ENCODE measurements around the gene TYK2.
"Not testable (repeated sequence)": the region's sequence is repeated elsewhere in the genome, so short reads cannot be mapped to it uniquely, and the experiment has no call there.

The TYK2 gene

DNA sequence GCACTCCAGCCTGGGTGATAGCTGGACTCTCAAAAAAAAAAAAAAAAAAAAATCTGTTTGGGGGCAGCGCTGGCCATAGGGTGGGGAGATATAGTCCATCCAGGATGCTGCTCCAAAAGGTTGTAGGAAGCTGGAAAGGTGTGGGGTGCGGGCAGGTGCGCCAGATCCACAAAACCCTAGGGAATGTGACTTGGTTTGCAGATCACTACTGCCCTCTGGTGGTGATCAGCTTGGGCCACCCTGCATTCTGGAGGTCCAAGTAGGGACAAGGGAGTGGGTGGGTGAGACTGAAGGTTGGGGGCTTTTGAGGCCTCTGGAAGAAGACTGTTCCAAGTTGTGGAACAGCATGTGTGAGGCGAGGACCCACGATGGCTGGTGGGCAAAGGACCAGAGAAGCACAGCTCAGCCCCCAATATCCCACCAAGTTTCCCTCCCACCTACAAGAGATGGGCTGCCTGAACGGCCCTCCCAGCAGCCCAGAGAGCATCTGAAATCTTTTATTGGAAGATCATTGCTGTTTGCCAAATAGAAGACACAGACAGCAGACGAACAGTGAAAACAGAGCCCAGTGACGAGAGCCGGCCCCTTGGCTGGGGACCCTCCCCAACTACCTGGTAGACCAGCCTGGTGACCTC is 10.4 kb upstream of the TYK2 start:
- Histone ChIP-seq H3K27me3 (replicated peaks; ENCODE audit: control insufficient read depth, insufficient read depth, low read length) (no peaks in the 10 kb centered on the region), H3K36me3 (ENCODE audit: control insufficient read depth, insufficient read depth, low read length, severe bottlenecking) (peaks cover 44% of the 10 kb centered on the region), H3K4me3 (ENCODE audit: low read length) (no peak overlapping the region), H3K9ac (ENCODE audit: low read length) (no peak overlapping the region), H3K9me3 (ENCODE audit: control insufficient read depth, low read length) (no peaks in the 10 kb centered on the region), H3K4me1 (ENCODE audit: control insufficient read depth, insufficient read depth, low read length) (no peaks in the 10 kb centered on the region)
- peak; percentile 83 for DNase-seq (ENCODE audit: low read depth)

DNA sequence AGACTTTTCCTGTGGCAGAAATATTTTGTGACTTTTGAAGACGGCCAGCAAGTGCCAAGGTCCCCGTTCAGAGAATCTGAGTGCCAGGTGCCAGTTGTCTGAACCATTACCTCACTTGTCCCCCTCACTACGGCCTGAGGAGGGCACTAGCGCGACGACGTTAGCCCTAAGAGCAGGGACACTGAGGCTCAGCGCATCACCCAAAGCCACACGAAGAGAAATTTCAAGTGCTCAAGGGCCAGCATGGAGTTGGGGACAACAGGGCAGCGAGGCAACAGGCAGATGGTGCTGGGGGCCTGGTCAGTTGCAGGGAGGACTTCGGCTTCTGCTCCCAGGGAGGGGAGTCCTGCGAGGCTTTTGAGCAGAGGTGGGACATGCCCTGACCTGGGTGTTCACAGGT is 9.5 kb upstream of the TYK2 start:
- no peaks in the 10 kb centered on the region for H3K27me3 ChIP-seq (replicated peaks; ENCODE audit: control insufficient read depth, insufficient read depth, low read length)
- no peak for DNase-seq (ENCODE audit: low read depth)
- peaks cover 37% of the 10 kb centered on the region for H3K36me3 ChIP-seq (ENCODE audit: control insufficient read depth, insufficient read depth, low read length, severe bottlenecking)
- H3K4me3 ChIP-seq (ENCODE audit: low read length) = no peak overlapping the region
- no peaks in the 10 kb centered on the region for H3K9me3 ChIP-seq (ENCODE audit: control insufficient read depth, low read length)
- H3K9ac ChIP-seq (ENCODE audit: low read length) = no peak overlapping the region
- no peaks in the 10 kb centered on the region for H3K4me1 ChIP-seq (ENCODE audit: control insufficient read depth, insufficient read depth, low read length)

- DNase-seq (ENCODE audit: low read depth) = peak; percentile 91
- Histone ChIP-seq H3K4me1 (ENCODE audit: control insufficient read depth, insufficient read depth, low read length) (no peaks in the 10 kb centered on the region), H3K36me3 (ENCODE audit: control insufficient read depth, insufficient read depth, low read length, severe bottlenecking) (peaks cover 30% of the 10 kb centered on the region), H3K9me3 (ENCODE audit: control insufficient read depth, low read length) (no peaks in the 10 kb centered on the region), H3K27me3 (replicated peaks; ENCODE audit: control insufficient read depth, insufficient read depth, low read length) (no peaks in the 10 kb centered on the region), H3K4me3 (ENCODE audit: low read length) (no peak overlapping the region), H3K9ac (ENCODE audit: low read length) (no peak overlapping the region)
Measured at GRCh38 chr19:10388957-10389356, 8.6 kb upstream of the TYK2 start.

GRCh38 chr19:10384580-10384979 is 4.2 kb upstream of the TYK2 start:
- Histone ChIP-seq H3K9ac (ENCODE audit: low read length) (no peak overlapping the region), H3K4me1 (ENCODE audit: control insufficient read depth, insufficient read depth, low read length) (peaks cover 10% of the 10 kb centered on the region), H3K36me3 (ENCODE audit: control insufficient read depth, insufficient read depth, low read length, severe bottlenecking) (no peaks in the 10 kb centered on the region), H3K9me3 (ENCODE audit: control insufficient read depth, low read length) (no peaks in the 10 kb centered on the region), H3K4me3 (ENCODE audit: low read length) (no peak overlapping the region), H3K27me3 (replicated peaks; ENCODE audit: control insufficient read depth, insufficient read depth, low read length) (no peaks in the 10 kb centered on the region)
- no peak for DNase-seq (ENCODE audit: low read depth)

- not testable (repeated sequence) for H3K27me3 ChIP-seq (replicated peaks; ENCODE audit: control insufficient read depth, insufficient read depth, low read length); H3K36me3 ChIP-seq (ENCODE audit: control insufficient read depth, insufficient read depth, low read length, severe bottlenecking); H3K9ac ChIP-seq (ENCODE audit: low read length); H3K4me3 ChIP-seq (ENCODE audit: low read length); H3K9me3 ChIP-seq (ENCODE audit: control insufficient read depth, low read length); DNase-seq (ENCODE audit: low read depth)
- H3K4me1 ChIP-seq (ENCODE audit: control insufficient read depth, insufficient read depth, low read length) = peaks cover 12% of the 10 kb centered on the region
Measured at GRCh38 chr19:10383223-10383499, 2.8 kb upstream of the TYK2 start.

GRCh38 chr19:10379880-10380312 is 476 bp downstream of the TYK2 start:
- no peaks in the 10 kb centered on the region for H3K27me3 ChIP-seq (replicated peaks; ENCODE audit: control insufficient read depth, insufficient read depth, low read length)
- peaks cover 12% of the 10 kb centered on the region for H3K4me1 ChIP-seq (ENCODE audit: control insufficient read depth, insufficient read depth, low read length)
- peaks cover 17% of the 10 kb centered on the region for H3K36me3 ChIP-seq (ENCODE audit: control insufficient read depth, insufficient read depth, low read length, severe bottlenecking)
- no peaks in the 10 kb centered on the region for H3K9me3 ChIP-seq (ENCODE audit: control insufficient read depth, low read length)
- peak overlapping the region; percentile 88 for H3K4me3 ChIP-seq (ENCODE audit: low read length)
- peak overlapping the region; percentile 90 for H3K9ac ChIP-seq (ENCODE audit: low read length)
- peak; percentile 32 for DNase-seq (ENCODE audit: low read depth)

GRCh38 chr19:10378124-10378523 is 2.2 kb downstream of the TYK2 start:
- H3K36me3 ChIP-seq (ENCODE audit: control insufficient read depth, insufficient read depth, low read length, severe bottlenecking) = peaks cover 23% of the 10 kb centered on the region
- no peak for DNase-seq (ENCODE audit: low read depth)
- H3K9me3 ChIP-seq (ENCODE audit: control insufficient read depth, low read length) = no peaks in the 10 kb centered on the region
- no peaks in the 10 kb centered on the region for H3K27me3 ChIP-seq (replicated peaks; ENCODE audit: control insufficient read depth, insufficient read depth, low read length)
- H3K9ac ChIP-seq (ENCODE audit: low read length) = no peak overlapping the region
- H3K4me1 ChIP-seq (ENCODE audit: control insufficient read depth, insufficient read depth, low read length) = peaks cover 12% of the 10 kb centered on the region
- no peak overlapping the region for H3K4me3 ChIP-seq (ENCODE audit: low read length)

GRCh38 chr19:10377140-10377640 is 3.2 kb downstream of the TYK2 start:
- not testable (repeated sequence) for H3K9ac ChIP-seq (ENCODE audit: low read length); H3K4me3 ChIP-seq (ENCODE audit: low read length); DNase-seq (ENCODE audit: low read depth); H3K27me3 ChIP-seq (replicated peaks; ENCODE audit: control insufficient read depth, insufficient read depth, low read length); H3K9me3 ChIP-seq (ENCODE audit: control insufficient read depth, low read length)
- Histone ChIP-seq H3K4me1 (ENCODE audit: control insufficient read depth, insufficient read depth, low read length) (peaks cover 12% of the 10 kb centered on the region), H3K36me3 (ENCODE audit: control insufficient read depth, insufficient read depth, low read length, severe bottlenecking) (peaks cover 23% of the 10 kb centered on the region)

- DNase-seq (ENCODE audit: low read depth) = no peak
- H3K9me3 ChIP-seq (ENCODE audit: control insufficient read depth, low read length) = no peaks in the 10 kb centered on the region
- H3K4me1 ChIP-seq (ENCODE audit: control insufficient read depth, insufficient read depth, low read length) = peaks cover 6% of the 10 kb centered on the region
- no peak overlapping the region for H3K9ac ChIP-seq (ENCODE audit: low read length)
- no peak overlapping the region for H3K4me3 ChIP-seq (ENCODE audit: low read length)
- H3K27me3 ChIP-seq (replicated peaks; ENCODE audit: control insufficient read depth, insufficient read depth, low read length) = no peaks in the 10 kb centered on the region
- H3K36me3 ChIP-seq (ENCODE audit: control insufficient read depth, insufficient read depth, low read length, severe bottlenecking) = peaks cover 27% of the 10 kb centered on the region
Measured at GRCh38 chr19:10374931-10375330, 5.4 kb downstream of the TYK2 start.

DNA sequence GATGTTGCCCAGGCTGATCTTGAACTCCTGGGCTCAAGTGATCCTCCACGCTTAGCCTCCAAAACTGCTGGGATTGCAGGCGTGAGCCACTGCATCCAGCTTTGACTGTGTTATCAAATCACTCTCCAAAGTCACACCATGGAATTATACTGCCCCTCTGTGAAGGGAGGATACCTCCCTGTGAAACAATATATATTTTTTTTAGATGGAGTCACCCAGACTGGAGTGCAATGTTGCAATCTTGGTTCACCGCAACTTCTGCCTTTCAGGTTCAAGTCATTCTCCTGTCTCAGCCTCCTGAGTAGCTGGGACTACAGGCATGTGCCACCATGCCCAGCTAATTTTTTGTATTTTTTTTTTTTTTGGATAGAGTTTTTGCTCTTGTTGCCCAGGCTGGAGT is 7.7 kb downstream of the TYK2 start:
- peaks cover 36% of the 10 kb centered on the region for H3K36me3 ChIP-seq (ENCODE audit: control insufficient read depth, insufficient read depth, low read length, severe bottlenecking)
- no peak for DNase-seq (ENCODE audit: low read depth)

GRCh38 chr19:10368101-10368803 is 12.1 kb downstream of the TYK2 start:
- Histone ChIP-seq H3K4me3 (ENCODE audit: low read length) (no peak overlapping the region), H3K27me3 (replicated peaks; ENCODE audit: control insufficient read depth, insufficient read depth, low read length) (no peaks in the 10 kb centered on the region), H3K9ac (ENCODE audit: low read length) (no peak overlapping the region), H3K36me3 (ENCODE audit: control insufficient read depth, insufficient read depth, low read length, severe bottlenecking) (peaks cover 52% of the 10 kb centered on the region), H3K4me1 (ENCODE audit: control insufficient read depth, insufficient read depth, low read length) (no peaks in the 10 kb centered on the region), H3K9me3 (ENCODE audit: control insufficient read depth, low read length) (no peaks in the 10 kb centered on the region)
- no peak for DNase-seq (ENCODE audit: low read depth)

More for the DNA sequence above, 7.7 kb downstream of the TYK2 start:
- no peaks in the 10 kb centered on the region for H3K27me3 ChIP-seq (replicated peaks; ENCODE audit: control insufficient read depth, insufficient read depth, low read length)
- H3K9me3 ChIP-seq (ENCODE audit: control insufficient read depth, low read length) = no peaks in the 10 kb centered on the region
- no peak overlapping the region for H3K4me3 ChIP-seq (ENCODE audit: low read length)
- no peaks in the 10 kb centered on the region for H3K4me1 ChIP-seq (ENCODE audit: control insufficient read depth, insufficient read depth, low read length)
- no peak overlapping the region for H3K9ac ChIP-seq (ENCODE audit: low read length)
